Calu3 (cell line): ENCODE data around the gene IRF2BPL. TPM values are rescaled to one million over a fixed set of nuclear protein-coding genes. Genes with fewer than 3 reads are reported as not detected.

Source experiments
- BruUV-seq: library from RNA; stranded (reverse); fragments of 400-500 nt; replicated peaks from 2 replicates; lab custom pipeline; 2021; lab: Mats Ljungman, UMichigan
- CTCF ChIA-PET: fragments of 300-600 bp; sonication (Branson Sonifier 250); formaldehyde crosslinking; loops from one replicate; lab custom pipeline; 2022; ENCODE audit warnings: antibody characterized with exemption; lab: Charles Lee
- DNase-seq: peaks from one replicate; pipeline ENCODE4 v3.0.0; 2022
- H3K27ac Mint-ChIP-seq: one replicate; pipeline ENCODE4 v1.8.0; 2022; ENCODE audit warnings: mixed read lengths; ENCODE audit not compliant: unreplicated experiment
- H3K27me3 Mint-ChIP-seq: one replicate; pipeline ENCODE4 v1.8.0; 2022; ENCODE audit warnings: mixed read lengths; ENCODE audit not compliant: unreplicated experiment
- H3K36me3 Mint-ChIP-seq: one replicate; pipeline ENCODE4 v1.8.0; 2022; ENCODE audit warnings: mild to moderate bottlenecking, moderate library complexity, mixed read lengths; ENCODE audit not compliant: insufficient read depth, unreplicated experiment
- H3K4me1 Mint-ChIP-seq: one replicate; pipeline ENCODE4 v1.8.0; 2022; ENCODE audit warnings: mild to moderate bottlenecking, low read depth, mixed read lengths; ENCODE audit not compliant: unreplicated experiment
- H3K4me3 Mint-ChIP-seq: one replicate; pipeline ENCODE4 v1.8.0; 2022; ENCODE audit warnings: mild to moderate bottlenecking, low read depth, moderate library complexity, mixed read lengths; ENCODE audit not compliant: unreplicated experiment
- H3K9me3 Mint-ChIP-seq: one replicate; pipeline ENCODE4 v1.8.0; 2022; ENCODE audit warnings: low read depth, mixed read lengths; ENCODE audit not compliant: unreplicated experiment
- intact Hi-C: fragments of 100-400 bp; cut with micrococcal nuclease; formaldehyde crosslinking; loops from one replicate; pipeline ENCODE4 v1.10.0; 2022; ENCODE audit not compliant: unreplicated experiment
- total RNA-seq: library from RNA; stranded (reverse); gene quantifications from 2 replicates; pipeline ENCODE4 v1.2.3, GENCODE V29; 2022
- TF ChIP-seq, protein P1 (sequence below): fragments of 200-600 bp; IDR thresholded peaks from one replicate; pipeline ENCODE4 v1.8.0; 2022; ENCODE audit warnings: antibody characterized with exemption; ENCODE audit not compliant: unreplicated experiment

IRF2BPL gene
- total RNA-seq, 1 experiment from 2014 or later: 30.1 TPM

DNA sequence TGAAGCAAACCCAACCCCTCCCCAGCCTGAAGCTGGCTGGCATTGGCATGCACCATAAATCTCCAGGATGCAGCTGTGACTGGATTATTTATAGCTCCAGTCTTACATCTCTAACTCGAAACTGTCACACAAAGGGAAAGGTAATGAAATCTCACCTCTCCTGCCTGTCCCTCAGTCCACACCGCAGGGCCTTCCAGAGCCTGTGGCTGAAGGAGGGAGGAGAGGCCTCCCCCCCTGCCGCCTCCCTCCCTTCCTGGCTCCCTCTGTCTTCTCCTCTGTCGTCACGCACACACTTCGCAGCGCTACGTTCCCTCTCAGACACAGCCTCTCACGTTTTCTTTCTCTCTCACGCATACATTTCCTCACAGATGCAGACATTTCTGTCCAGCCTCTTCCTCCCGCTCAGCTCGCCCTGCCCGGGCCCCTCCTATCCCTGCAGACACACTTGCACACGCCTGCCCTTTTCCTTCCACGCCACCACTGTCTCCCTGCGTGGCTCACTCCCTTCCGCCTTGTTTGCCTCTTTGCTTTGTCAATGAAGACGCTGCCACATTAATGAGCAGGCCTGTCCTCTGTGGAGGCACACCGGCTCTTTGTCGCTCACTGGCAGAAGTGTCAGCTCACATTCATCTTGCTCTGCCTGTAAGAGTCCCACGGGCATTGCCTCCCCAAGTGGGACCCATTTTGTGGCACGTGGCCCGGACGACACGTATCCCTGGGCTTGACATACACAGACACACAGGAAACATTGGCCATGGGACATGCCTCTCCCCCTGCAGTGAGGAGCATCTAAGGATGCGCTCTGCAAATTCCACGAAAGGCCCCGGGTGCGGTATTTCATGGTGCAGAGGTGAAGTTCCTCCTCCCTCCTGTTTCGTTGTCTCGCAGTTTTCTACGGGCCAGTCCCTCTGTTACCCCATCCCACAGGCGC, 27.9 kb downstream of the IRF2BPL start:
- CTCF ChIA-PET: no interaction called here
- Mint-ChIP-seq H3K27me3 (no peaks in the 10 kb centered on the region), H3K9me3 (no peaks in the 10 kb centered on the region), H3K36me3 (no peaks in the 10 kb centered on the region), H3K4me3 (no peak overlapping the region), H3K4me1 (peaks cover 28% of the 10 kb centered on the region), H3K27ac (no peak overlapping the region)
- TF ChIP-seq, protein P1, sequence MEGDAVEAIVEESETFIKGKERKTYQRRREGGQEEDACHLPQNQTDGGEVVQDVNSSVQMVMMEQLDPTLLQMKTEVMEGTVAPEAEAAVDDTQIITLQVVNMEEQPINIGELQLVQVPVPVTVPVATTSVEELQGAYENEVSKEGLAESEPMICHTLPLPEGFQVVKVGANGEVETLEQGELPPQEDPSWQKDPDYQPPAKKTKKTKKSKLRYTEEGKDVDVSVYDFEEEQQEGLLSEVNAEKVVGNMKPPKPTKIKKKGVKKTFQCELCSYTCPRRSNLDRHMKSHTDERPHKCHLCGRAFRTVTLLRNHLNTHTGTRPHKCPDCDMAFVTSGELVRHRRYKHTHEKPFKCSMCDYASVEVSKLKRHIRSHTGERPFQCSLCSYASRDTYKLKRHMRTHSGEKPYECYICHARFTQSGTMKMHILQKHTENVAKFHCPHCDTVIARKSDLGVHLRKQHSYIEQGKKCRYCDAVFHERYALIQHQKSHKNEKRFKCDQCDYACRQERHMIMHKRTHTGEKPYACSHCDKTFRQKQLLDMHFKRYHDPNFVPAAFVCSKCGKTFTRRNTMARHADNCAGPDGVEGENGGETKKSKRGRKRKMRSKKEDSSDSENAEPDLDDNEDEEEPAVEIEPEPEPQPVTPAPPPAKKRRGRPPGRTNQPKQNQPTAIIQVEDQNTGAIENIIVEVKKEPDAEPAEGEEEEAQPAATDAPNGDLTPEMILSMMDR: no peak
- intact Hi-C loops: no loop called here
- BruUV-seq: no TSS peak
- no peak for DNase-seq

DNA sequence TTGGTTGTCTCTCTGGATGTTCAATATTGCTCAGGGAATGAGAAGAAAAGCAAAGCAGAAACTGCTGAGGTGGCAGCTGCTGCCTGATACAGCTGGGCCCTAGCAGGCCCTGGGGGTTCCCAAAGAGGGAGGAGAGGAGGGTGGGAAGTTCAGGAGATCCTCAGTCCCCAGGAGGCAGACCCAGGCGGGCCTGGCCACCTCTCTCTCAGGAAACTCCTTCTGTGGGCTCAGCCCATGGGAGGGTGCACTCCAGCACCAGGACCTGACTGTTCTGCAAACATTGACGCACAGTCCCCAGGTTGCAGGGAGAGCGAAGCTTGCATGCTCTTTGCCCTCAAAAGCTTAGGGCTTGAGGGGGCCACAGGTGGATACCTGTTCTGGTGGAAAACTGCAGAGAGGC, 29.6 kb downstream of the IRF2BPL start:
- Mint-ChIP-seq H3K27me3 (no peaks in the 10 kb centered on the region), H3K36me3 (no peaks in the 10 kb centered on the region), H3K27ac (no peak overlapping the region), H3K4me3 (no peak overlapping the region), H3K9me3 (no peaks in the 10 kb centered on the region), H3K4me1 (peaks cover 14% of the 10 kb centered on the region)
- intact Hi-C loops: no loop called here
- no peak for DNase-seq
- TF ChIP-seq, protein P1: no peak
- no TSS peak for BruUV-seq
- CTCF ChIA-PET: no interaction called here

DNA sequence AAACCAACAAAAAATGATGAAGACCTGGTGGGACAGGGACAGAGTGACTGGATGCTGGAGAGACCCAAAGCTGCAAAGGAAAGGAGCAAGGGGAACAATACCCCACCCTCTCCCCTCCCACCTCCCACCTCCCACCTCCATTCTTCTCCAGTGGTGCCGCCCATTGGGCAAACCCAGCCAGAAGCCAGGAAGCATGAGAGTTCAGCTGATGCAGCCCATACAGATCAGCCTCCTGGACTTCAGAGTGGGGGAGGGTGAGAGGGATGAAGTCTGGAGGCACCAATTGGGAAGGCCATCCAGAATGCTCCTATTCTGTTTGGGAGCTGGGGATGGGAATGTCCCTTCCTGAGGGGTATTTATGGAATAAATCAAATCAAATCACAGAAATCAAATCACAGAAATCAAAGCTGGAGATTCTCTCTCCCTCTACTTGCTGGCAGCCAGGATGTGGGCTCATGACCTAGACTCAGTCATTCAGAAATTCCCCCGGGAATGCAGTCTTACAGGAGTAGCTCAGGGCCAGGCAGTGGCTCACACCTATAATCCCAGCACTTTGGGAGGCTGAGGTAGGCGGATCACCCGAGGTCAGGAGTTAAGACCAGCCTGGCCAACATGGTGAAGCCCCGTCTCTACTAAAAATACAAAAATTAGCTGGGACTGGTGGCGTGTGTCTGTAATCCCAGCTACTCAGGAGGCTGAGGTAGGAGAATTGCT, 31.1 kb downstream of the IRF2BPL start:
- Mint-ChIP-seq H3K36me3 (no peaks in the 10 kb centered on the region), H3K4me3 (no peak overlapping the region), H3K9me3 (no peaks in the 10 kb centered on the region), H3K27ac (no peak overlapping the region), H3K27me3 (no peaks in the 10 kb centered on the region), H3K4me1 (peaks cover 9% of the 10 kb centered on the region)
- CTCF ChIA-PET: interaction anchor here (0.6 to 1.0 kb wide), 2 partner anchors 10 to 61 kb away, joined by 5 to 6 read pairs; no protein-coding TSS in a partner anchor
- intact Hi-C loops: no loop called here
- no TSS peak for BruUV-seq
- TF ChIP-seq, protein P1: no peak
- no peak for DNase-seq

DNA sequence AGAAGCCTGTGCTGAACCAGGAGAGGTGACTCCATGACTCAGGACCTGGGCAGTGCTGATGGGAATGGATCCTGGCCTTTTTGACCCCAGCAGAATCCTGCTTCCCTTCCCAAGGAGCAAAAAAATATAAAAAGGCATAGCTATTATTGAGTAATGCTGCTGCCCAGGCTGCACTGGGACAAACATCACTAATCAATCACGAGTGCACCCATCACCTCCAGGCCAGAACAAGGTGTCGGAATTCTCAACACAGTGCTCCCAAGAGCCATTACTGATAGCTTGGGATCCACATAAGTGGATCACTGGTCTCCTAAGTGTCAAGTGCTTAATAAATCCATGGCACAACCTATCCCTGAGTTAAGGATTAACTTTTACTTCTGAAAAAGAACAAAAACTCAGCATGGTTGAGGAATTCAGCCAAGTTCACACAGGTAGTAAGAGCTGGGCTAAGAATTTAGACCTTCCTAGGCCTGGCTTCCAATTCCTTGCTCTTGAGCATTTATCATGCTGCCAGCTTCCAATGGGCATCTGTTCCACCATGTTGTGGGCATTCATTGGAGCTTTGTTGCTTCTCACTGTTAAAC, 31.9 kb downstream of the IRF2BPL start:
- no TSS peak for BruUV-seq
- no peaks in the 10 kb centered on the region for H3K27me3 Mint-ChIP-seq
- no peak for DNase-seq
- intact Hi-C loops: no loop called here
- no peak overlapping the region for H3K27ac Mint-ChIP-seq
- TF ChIP-seq, protein P1: no peak
- CTCF ChIA-PET: interaction anchor here (0.6 kb wide), 1 partner anchor 536 kb away, joined by 4 read pairs; no protein-coding TSS in a partner anchor
- H3K4me3 Mint-ChIP-seq: no peak overlapping the region
- peaks cover 9% of the 10 kb centered on the region for H3K4me1 Mint-ChIP-seq
- no peaks in the 10 kb centered on the region for H3K9me3 Mint-ChIP-seq
- H3K36me3 Mint-ChIP-seq: no peaks in the 10 kb centered on the region
